ENCODE data around the gene BCAN. TPM values are rescaled to one million over a fixed set of nuclear protein-coding genes. Genes with fewer than 3 reads are reported as not detected.

Gene BCAN
- total and polyA plus RNA-seq, 5 donors, result 0.20 to 0.29 (median 0.23) TPM; not detected in 2

GRCh38 chr1:156618853-156619581 is 22.9 kb upstream of the BCAN start, which contains the start of gene HAPLN2:
TSS of gene HAPLN2 (plus strand) at chr1:156619415. CDS start at chr1:156623491, 4,076 bp downstream.
- DNase-seq, result no peak
- Histone ChIP-seq H3K27ac (ENCODE audit: low read length) (no peak within 1 kb of the TSS), H3K27me3 (ENCODE audit: control insufficient read depth, insufficient read depth) (no peaks in the 10 kb centered on the region), H3K4me3 (ENCODE audit: low read length) (no peak within 1 kb of the TSS), H3K4me1 (ENCODE audit: control insufficient read depth, insufficient read depth, low read length) (peaks cover 4% of the 10 kb centered on the region), H3K9me3 (ENCODE audit: control insufficient read depth, low read length) (no peaks in the 10 kb centered on the region)
- no peak for ATAC-seq
- intact Hi-C loops (cut with DNase I), result loop anchor here in 1 of 4 donors (10.0 kb wide), 1 partner anchor 234 kb away; no protein-coding TSS in a partner anchor
- 12% methylated on average over 7 of the region's 7 CpGs for WGBS

GRCh38 chr1:156619582-156619955 is 22.3 kb upstream of the BCAN start:
- H3K27ac ChIP-seq (ENCODE audit: low read length), result no peak overlapping the region
- H3K4me3 ChIP-seq (ENCODE audit: low read length), result no peak overlapping the region
- ATAC-seq (no peak), DNase-seq (no peak)
- 35% methylated on average over 6 of the region's 6 CpGs for WGBS
- intact Hi-C loops (cut with DNase I), result loop anchor here in 1 of 4 donors (10.0 kb wide), 1 partner anchor 235 kb away; no protein-coding TSS in a partner anchor
- H3K4me1 ChIP-seq (ENCODE audit: control insufficient read depth, insufficient read depth, low read length), result peaks cover 4% of the 10 kb centered on the region
- H3K27me3 ChIP-seq (ENCODE audit: control insufficient read depth, insufficient read depth), result no peaks in the 10 kb centered on the region
- no peaks in the 10 kb centered on the region for H3K9me3 ChIP-seq (ENCODE audit: control insufficient read depth, low read length)

GRCh38 chr1:156622581-156623297 is 19.2 kb upstream of the BCAN start:
- H3K4me3 ChIP-seq (ENCODE audit: low read length), result no peak overlapping the region
- no peaks in the 10 kb centered on the region for H3K27me3 ChIP-seq (ENCODE audit: control insufficient read depth, insufficient read depth)
- no peaks in the 10 kb centered on the region for H3K9me3 ChIP-seq (ENCODE audit: control insufficient read depth, low read length)
- intact Hi-C loops (cut with DNase I), result loop anchor here in 1 of 4 donors (5.0 kb wide), 1 partner anchor 35 kb away; no protein-coding TSS in a partner anchor
- ATAC-seq (no peak), DNase-seq (no peak)
- H3K4me1 ChIP-seq (ENCODE audit: control insufficient read depth, insufficient read depth, low read length), result no peaks in the 10 kb centered on the region
- no peak overlapping the region for H3K27ac ChIP-seq (ENCODE audit: low read length)
- 86% methylated on average over 6 of the region's 6 CpGs for WGBS

- WGBS, result 1% methylated on average over 87 of the region's 87 CpGs
- Histone ChIP-seq H3K9me3 (ENCODE audit: control insufficient read depth, low read length) (no peaks in the 10 kb centered on the region), H3K27me3 (ENCODE audit: control insufficient read depth, insufficient read depth) (no peaks in the 10 kb centered on the region), H3K4me3 (ENCODE audit: low read length) (peak overlapping the region; percentile 43), H3K4me1 (ENCODE audit: control insufficient read depth, insufficient read depth, low read length) (no peaks in the 10 kb centered on the region), H3K27ac (ENCODE audit: low read length) (no peak overlapping the region)
- ATAC-seq (peak; percentile 69 to 73), DNase-seq (peak; percentile 60 to 80 (median 79))
- intact Hi-C loops (cut with DNase I), result loop anchor here in 2 of 4 donors (2.0 to 5.0 kb wide), 2 partner anchors 33 kb away; no protein-coding TSS in a partner anchor
These were observed 17.7 kb upstream of the BCAN start for GRCh38 chr1:156623946-156624813.

GRCh38 chr1:156624814-156625435 is 17.0 kb upstream of the BCAN start:
- Histone ChIP-seq H3K4me3 (ENCODE audit: low read length) (peak overlapping the region; percentile 43), H3K27ac (ENCODE audit: low read length) (no peak overlapping the region), H3K4me1 (ENCODE audit: control insufficient read depth, insufficient read depth, low read length) (no peaks in the 10 kb centered on the region), H3K9me3 (ENCODE audit: control insufficient read depth, low read length) (no peaks in the 10 kb centered on the region), H3K27me3 (ENCODE audit: control insufficient read depth, insufficient read depth) (no peaks in the 10 kb centered on the region)
- WGBS, result 1% methylated on average over 55 of the region's 55 CpGs
- ATAC-seq (peak; percentile 28 to 32), DNase-seq (no peak)
- intact Hi-C loops (cut with DNase I), result loop anchor here in 2 of 4 donors (2.0 to 5.0 kb wide), 2 partner anchors 32 kb away; no protein-coding TSS in a partner anchor

- under 1% methylated on average over 45 of the region's 45 CpGs for WGBS
- intact Hi-C loops (cut with DNase I), result loop anchor here in 2 of 4 donors (2.0 kb wide), 1 partner anchor 31 kb away; no protein-coding TSS in a partner anchor
- ATAC-seq (peak; percentile 48 to 59), DNase-seq (peak; percentile 53 to 84 (median 81))
- Histone ChIP-seq H3K4me3 (ENCODE audit: low read length) (peak overlapping the region; percentile 30), H3K9me3 (ENCODE audit: control insufficient read depth, low read length) (no peaks in the 10 kb centered on the region), H3K27me3 (ENCODE audit: control insufficient read depth, insufficient read depth) (no peaks in the 10 kb centered on the region), H3K27ac (ENCODE audit: low read length) (no peak overlapping the region), H3K4me1 (ENCODE audit: control insufficient read depth, insufficient read depth, low read length) (no peaks in the 10 kb centered on the region)
These were observed 16.4 kb upstream of the BCAN start for GRCh38 chr1:156625436-156626078.

- ATAC-seq, result no peak
- H3K4me3 ChIP-seq (ENCODE audit: low read length), result peak overlapping the region; percentile 2
- intact Hi-C loops (cut with DNase I), result loop anchor here in 1 of 4 donors (2.0 kb wide), 1 partner anchor 31 kb away; no protein-coding TSS in a partner anchor
- no peaks in the 10 kb centered on the region for H3K4me1 ChIP-seq (ENCODE audit: control insufficient read depth, insufficient read depth, low read length)
- H3K27me3 ChIP-seq (ENCODE audit: control insufficient read depth, insufficient read depth), result no peaks in the 10 kb centered on the region
- no peaks in the 10 kb centered on the region for H3K9me3 ChIP-seq (ENCODE audit: control insufficient read depth, low read length)
- H3K27ac ChIP-seq (ENCODE audit: low read length), result no peak overlapping the region
- no peak for DNase-seq
- 40% methylated on average over 4 of the region's 4 CpGs for WGBS
These were observed 15.9 kb upstream of the BCAN start for GRCh38 chr1:156626079-156626438.

GRCh38 chr1:156627313-156627880 is 14.5 kb upstream of the BCAN start:
- 73% methylated on average over 2 of the region's 2 CpGs for WGBS
- intact Hi-C loops (cut with DNase I), result loop anchor here in 1 of 4 donors (2.0 kb wide), 1 partner anchor 29 kb away; no protein-coding TSS in a partner anchor
- ATAC-seq (no peak), DNase-seq (no peak)
- H3K9me3 ChIP-seq (ENCODE audit: control insufficient read depth, low read length), result no peaks in the 10 kb centered on the region
- no peaks in the 10 kb centered on the region for H3K4me1 ChIP-seq (ENCODE audit: control insufficient read depth, insufficient read depth, low read length)
- H3K27ac ChIP-seq (ENCODE audit: low read length), result no peak overlapping the region
- H3K4me3 ChIP-seq (ENCODE audit: low read length), result no peak overlapping the region
- no peaks in the 10 kb centered on the region for H3K27me3 ChIP-seq (ENCODE audit: control insufficient read depth, insufficient read depth)

- Histone ChIP-seq H3K4me3 (ENCODE audit: low read length) (no peak overlapping the region), H3K27ac (ENCODE audit: low read length) (no peak overlapping the region), H3K27me3 (ENCODE audit: control insufficient read depth, insufficient read depth) (no peaks in the 10 kb centered on the region), H3K9me3 (ENCODE audit: control insufficient read depth, low read length) (no peaks in the 10 kb centered on the region), H3K4me1 (ENCODE audit: control insufficient read depth, insufficient read depth, low read length) (no peaks in the 10 kb centered on the region)
- no peak for DNase-seq
- 78% methylated on average over 8 of the region's 8 CpGs for WGBS
- intact Hi-C loops (cut with DNase I), result no loop called here
- ATAC-seq, result no peak
These were observed 12.0 kb upstream of the BCAN start for GRCh38 chr1:156629823-156630449.
